H1 (cell line): ENCODE measurements around the gene ZNF746. TPM values are rescaled to one million over a fixed set of nuclear protein-coding genes. Genes with fewer than 3 reads are reported as not detected.

Source experiments
- BRCA1 ChIP-seq: IDR thresholded peaks from 2 replicates; pipeline ENCODE4 v1.6.1; 2012; ENCODE audit warnings: low read depth, low read length, improper control_type of control experiment
- CBX5 ChIP-seq: fragments of 300-800, 300-1000 bp; sonication (generic); IDR thresholded peaks from 2 replicates; pipeline ENCODE4 v1.7.1; 2016; ENCODE audit warnings: antibody characterized with exemption, low read length, low read depth
- RAD21 ChIP-seq, 2 experiments: IDR thresholded peaks in 1 of 2; conservative IDR thresholded peaks in 1 of 2; 2 replicates each; pipeline ENCODE4 v1.6.1; 2011; ENCODE audit warnings: low read depth in 2 of 2, low read length in 2 of 2, improper control_type of control experiment in 1 of 2, inconsistent platforms in 1 of 2, mild to moderate bottlenecking in 1 of 2, moderate library complexity in 1 of 2
- SIN3A ChIP-seq, 2 experiments: IDR thresholded peaks in 1 of 2; conservative IDR thresholded peaks in 1 of 2; 2 replicates each; pipeline ENCODE4 v1.6.1; 2011 to 2012; ENCODE audit warnings: low read length in 2 of 2, improper control_type of control experiment in 1 of 2, low read depth in 1 of 2, mild to moderate bottlenecking in 1 of 2
- polyA plus RNA-seq, 7 experiments: library from polyadenylated mRNA; depleted of rRNA in 3 of 7; stranded (reverse) in 5 of 7; unstranded in 2 of 7; fragments of >200 nt in 5 of 7; fragments of 200-250 nt in 2 of 7; gene quantifications; 1 replicate in 5 of 7; 2 replicates in 1 of 7; 4 replicates in 1 of 7; pipeline versions ENCODE4 v1.2.1 to v1.2.3, GENCODE V29; 2011 to 2013; ENCODE audit warnings: missing spikeins in 2 of 7, mixed read lengths in 2 of 7
- total RNA-seq: library from RNA; stranded (reverse); fragmentation: NEBNext Ultra II Directional; extraction: Animal tissue kit (Norgen Biotek cat#: 25700); gene quantifications from 2 replicates; pipeline ENCODE4 v1.2.1, GENCODE V29; 2021

Gene ZNF746
- total and polyA plus RNA-seq, 2 of the 8 experiments (the other 6 are each of a cell fraction or from before 2014, with no cell fraction given) = 7.5 to 15.6 TPM

GRCh38 chr7:149463500-149464161 is 34.0 kb downstream of the ZNF746 start (continued):
- TF ChIP-seq RAD21 (IDR thresholded peaks at IDR 0.05 in 1 of 2, conservative IDR thresholded peaks at IDR 0.05 in 1 of 2; ENCODE audit: low read depth in 2 of 2, low read length in 2 of 2) = no peak
- TF ChIP-seq SIN3A (conservative IDR thresholded peaks at IDR 0.05 in 1 of 2, IDR thresholded peaks at IDR 0.05 in 1 of 2; ENCODE audit: low read depth in 1 of 2, low read length in 2 of 2) = no peak
- TF ChIP-seq BRCA1 = no peak
- TF ChIP-seq CBX5 = no peak
